Measurements from ENCODE around the gene MRPL12. TPM values are rescaled to one million over a fixed set of nuclear protein-coding genes. Genes with fewer than 3 reads are reported as not detected.

The MRPL12 gene
- total RNA-seq, 1 donor from 2014 or later = 11.6 TPM

DNA sequence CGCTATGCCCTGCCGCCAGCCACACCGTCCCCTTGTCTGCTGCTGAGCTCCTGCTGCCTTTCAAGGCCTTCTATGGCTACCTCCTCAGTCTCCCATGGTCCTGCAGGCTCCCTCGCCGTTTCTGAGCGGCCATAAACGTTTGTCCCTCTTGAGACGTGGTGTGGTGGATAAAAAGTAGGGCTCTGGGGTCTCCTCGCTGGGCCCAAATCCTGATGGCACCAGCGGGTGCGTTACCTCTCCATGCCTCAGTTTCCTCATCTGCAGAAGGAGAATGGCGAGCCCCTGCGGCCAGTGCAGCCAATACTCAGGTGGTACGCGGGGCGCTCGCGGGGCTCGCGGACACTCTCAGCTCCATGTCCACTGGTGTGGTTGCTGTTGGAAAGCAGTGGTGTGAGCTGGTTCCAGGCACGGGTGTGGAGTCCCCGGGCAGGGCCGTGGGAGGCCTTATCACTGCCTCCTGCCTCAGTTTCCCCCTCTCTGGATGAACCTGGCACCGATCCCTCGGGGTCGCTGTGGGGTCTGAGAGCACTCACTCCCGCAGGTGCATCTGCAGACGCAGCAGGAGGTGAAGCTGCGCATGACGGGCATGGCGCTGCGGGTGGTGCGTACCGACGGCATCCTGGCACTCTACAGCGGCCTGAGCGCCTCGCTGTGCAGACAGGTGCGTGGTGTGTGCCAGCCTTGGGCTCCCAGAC is 11.4 kb downstream of the MRPL12 start:
- TF ChIP-seq, protein P1, sequence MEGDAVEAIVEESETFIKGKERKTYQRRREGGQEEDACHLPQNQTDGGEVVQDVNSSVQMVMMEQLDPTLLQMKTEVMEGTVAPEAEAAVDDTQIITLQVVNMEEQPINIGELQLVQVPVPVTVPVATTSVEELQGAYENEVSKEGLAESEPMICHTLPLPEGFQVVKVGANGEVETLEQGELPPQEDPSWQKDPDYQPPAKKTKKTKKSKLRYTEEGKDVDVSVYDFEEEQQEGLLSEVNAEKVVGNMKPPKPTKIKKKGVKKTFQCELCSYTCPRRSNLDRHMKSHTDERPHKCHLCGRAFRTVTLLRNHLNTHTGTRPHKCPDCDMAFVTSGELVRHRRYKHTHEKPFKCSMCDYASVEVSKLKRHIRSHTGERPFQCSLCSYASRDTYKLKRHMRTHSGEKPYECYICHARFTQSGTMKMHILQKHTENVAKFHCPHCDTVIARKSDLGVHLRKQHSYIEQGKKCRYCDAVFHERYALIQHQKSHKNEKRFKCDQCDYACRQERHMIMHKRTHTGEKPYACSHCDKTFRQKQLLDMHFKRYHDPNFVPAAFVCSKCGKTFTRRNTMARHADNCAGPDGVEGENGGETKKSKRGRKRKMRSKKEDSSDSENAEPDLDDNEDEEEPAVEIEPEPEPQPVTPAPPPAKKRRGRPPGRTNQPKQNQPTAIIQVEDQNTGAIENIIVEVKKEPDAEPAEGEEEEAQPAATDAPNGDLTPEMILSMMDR (IDR thresholded peaks at IDR 0.05; ENCODE audit: insufficient read depth, low read length, severe bottlenecking) = no peak
- no peak overlapping the region for H3K4me3 ChIP-seq (ENCODE audit: low read depth, low read length)
- no peaks in the 10 kb centered on the region for H3K27me3 ChIP-seq (ENCODE audit: control insufficient read depth, insufficient read depth, low read length)
- H3K36me3 ChIP-seq (ENCODE audit: control insufficient read depth, insufficient read depth, low read length) = peaks cover 8% of the 10 kb centered on the region
- no peak for FAIRE-seq
- no peak for DNase-seq (ENCODE audit: low read depth)

GRCh38 chr17:81715107-81715871 is 12.1 kb downstream of the MRPL12 start:
- peaks cover 8% of the 10 kb centered on the region for H3K36me3 ChIP-seq (ENCODE audit: control insufficient read depth, insufficient read depth, low read length)
- FAIRE-seq (no peak), DNase-seq (ENCODE audit: low read depth) (no peak)
- no peaks in the 10 kb centered on the region for H3K27me3 ChIP-seq (ENCODE audit: control insufficient read depth, insufficient read depth, low read length)
- H3K4me3 ChIP-seq (ENCODE audit: low read depth, low read length) = no peak overlapping the region
- TF ChIP-seq, protein P1 (IDR thresholded peaks at IDR 0.05; ENCODE audit: insufficient read depth, low read length, severe bottlenecking) = no peak

DNA sequence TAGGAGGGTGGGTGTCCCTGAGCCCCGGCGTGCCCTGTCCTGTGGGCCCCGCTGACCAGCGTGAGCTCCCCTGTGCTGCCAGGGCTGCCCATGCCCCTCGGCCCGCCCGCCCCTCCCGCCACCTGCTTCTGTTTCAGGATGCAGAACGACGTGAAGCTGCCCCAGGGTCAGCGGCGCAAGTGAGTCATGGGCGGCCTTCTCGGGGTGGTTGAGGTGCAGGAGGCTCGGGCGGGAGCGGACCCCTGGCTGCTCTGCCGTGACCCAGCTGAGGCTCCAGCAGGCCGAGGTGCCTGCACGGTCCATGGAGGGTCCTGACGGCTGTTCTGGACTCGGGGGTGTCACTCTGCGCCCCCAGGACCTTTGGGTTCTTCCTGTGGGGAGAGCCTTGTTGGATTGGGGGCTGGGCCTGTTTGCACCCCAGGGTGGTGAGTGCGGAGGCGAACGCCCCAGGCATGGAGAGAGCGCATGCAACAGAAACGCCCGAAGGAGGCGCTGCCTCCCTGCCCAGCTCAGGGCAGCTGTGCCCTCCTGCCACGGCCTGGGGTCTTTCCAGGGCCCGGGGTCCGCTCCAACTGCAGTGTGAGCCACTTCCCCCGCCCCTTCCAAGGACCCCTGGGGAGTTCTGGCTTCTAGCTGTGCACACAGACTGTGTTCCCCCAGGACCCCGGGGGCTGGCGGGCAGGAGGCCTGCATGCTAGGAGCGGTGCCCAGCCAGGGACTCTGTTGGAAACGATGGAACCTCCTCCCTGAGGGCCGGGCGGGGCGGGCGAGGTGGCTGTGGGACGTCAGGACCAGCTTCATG is 12.9 kb downstream of the MRPL12 start:
- peaks cover 9% of the 10 kb centered on the region for H3K36me3 ChIP-seq (ENCODE audit: control insufficient read depth, insufficient read depth, low read length)
- FAIRE-seq = no peak

GRCh38 chr17:81716674-81716996 is 13.5 kb downstream of the MRPL12 start:
- TF ChIP-seq, protein P1 (IDR thresholded peaks at IDR 0.05; ENCODE audit: insufficient read depth, low read length, severe bottlenecking) = no peak
- peaks cover 9% of the 10 kb centered on the region for H3K36me3 ChIP-seq (ENCODE audit: control insufficient read depth, insufficient read depth, low read length)

More for the DNA sequence above, 12.9 kb downstream of the MRPL12 start:
- no peak overlapping the region for H3K4me3 ChIP-seq (ENCODE audit: low read depth, low read length)
- no peak for DNase-seq (ENCODE audit: low read depth)
- TF ChIP-seq, protein P1 (IDR thresholded peaks at IDR 0.05; ENCODE audit: insufficient read depth, low read length, severe bottlenecking) = no peak
- no peaks in the 10 kb centered on the region for H3K27me3 ChIP-seq (ENCODE audit: control insufficient read depth, insufficient read depth, low read length)

DNA sequence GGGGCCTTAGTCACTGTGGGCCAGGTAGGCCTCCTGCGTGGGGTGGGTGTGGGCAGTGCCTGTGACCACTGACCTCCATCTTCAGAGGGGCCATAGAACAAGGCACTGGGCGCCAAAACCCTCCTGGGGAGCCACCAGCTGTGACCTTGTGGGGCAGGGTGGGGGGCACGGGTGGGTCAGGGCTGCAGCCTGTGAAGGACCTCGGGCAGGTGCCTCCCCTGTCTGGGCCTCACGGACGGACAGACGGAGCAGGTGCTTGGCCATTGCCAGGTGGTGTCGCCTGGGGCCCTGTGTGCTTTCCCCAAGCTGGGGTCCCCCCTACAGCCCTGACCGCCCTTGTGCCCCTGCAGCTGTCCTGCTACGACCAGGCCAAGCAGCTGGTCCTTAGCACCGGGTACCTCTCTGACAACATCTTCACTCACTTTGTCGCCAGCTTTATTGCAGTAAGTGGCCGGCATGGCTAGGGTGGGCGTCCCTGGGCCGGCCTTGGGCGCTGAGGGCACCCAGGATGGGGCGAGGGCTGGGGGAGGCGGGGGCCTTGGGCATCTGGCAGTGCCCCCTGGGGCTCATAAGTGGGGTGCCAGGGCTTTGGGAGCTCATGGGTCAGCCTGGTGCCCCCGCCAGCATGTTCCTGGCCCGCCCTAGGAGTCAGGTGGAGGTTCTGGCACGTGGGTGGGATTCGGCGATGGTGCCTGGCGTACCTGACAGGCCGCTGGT is 14.0 kb downstream of the MRPL12 start:
- Histone ChIP-seq H3K4me3 (ENCODE audit: low read depth, low read length) (no peak overlapping the region), H3K27me3 (ENCODE audit: control insufficient read depth, insufficient read depth, low read length) (no peaks in the 10 kb centered on the region), H3K36me3 (ENCODE audit: control insufficient read depth, insufficient read depth, low read length) (peaks cover 9% of the 10 kb centered on the region)
- FAIRE-seq = no peak
- no peak for DNase-seq (ENCODE audit: low read depth)
- TF ChIP-seq, protein P1 (IDR thresholded peaks at IDR 0.05; ENCODE audit: insufficient read depth, low read length, severe bottlenecking) = no peak

More at GRCh38 chr17:81716674-81716996, 13.5 kb downstream of the MRPL12 start:
- no peak overlapping the region for H3K4me3 ChIP-seq (ENCODE audit: low read depth, low read length)
- no peak for FAIRE-seq
- DNase-seq (ENCODE audit: low read depth) = no peak
- no peaks in the 10 kb centered on the region for H3K27me3 ChIP-seq (ENCODE audit: control insufficient read depth, insufficient read depth, low read length)
